Measurements from ENCODE around the gene TENT5C.

DNA sequence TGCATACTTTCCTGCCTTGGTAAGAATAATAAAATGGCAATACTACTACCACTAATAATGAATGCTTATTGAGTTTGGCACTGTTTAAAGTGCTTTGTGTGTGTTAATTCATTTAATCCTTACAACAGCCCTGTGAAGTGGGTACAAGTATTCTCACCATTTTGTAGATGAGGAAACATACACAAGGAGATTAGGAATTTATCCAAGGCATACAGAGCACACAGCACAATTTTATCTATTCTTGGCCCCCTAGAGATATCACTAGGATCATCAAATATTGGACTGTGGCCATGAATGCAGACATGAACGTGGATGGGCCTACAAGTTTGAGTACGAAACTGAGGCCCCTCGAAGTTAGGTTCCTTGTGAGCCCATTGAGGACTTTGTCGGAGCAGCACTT lies 39.5 kb downstream of the TENT5C start:
- TF ChIP-seq, protein P1, sequence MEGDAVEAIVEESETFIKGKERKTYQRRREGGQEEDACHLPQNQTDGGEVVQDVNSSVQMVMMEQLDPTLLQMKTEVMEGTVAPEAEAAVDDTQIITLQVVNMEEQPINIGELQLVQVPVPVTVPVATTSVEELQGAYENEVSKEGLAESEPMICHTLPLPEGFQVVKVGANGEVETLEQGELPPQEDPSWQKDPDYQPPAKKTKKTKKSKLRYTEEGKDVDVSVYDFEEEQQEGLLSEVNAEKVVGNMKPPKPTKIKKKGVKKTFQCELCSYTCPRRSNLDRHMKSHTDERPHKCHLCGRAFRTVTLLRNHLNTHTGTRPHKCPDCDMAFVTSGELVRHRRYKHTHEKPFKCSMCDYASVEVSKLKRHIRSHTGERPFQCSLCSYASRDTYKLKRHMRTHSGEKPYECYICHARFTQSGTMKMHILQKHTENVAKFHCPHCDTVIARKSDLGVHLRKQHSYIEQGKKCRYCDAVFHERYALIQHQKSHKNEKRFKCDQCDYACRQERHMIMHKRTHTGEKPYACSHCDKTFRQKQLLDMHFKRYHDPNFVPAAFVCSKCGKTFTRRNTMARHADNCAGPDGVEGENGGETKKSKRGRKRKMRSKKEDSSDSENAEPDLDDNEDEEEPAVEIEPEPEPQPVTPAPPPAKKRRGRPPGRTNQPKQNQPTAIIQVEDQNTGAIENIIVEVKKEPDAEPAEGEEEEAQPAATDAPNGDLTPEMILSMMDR (optimal IDR thresholded peaks at IDR 0.05 in 1 of 3, IDR thresholded peaks at IDR 0.05 in 1 of 3, conservative IDR thresholded peaks at IDR 0.05 in 1 of 3; ENCODE audit: extremely low read depth in 1 of 3, insufficient read depth in 2 of 3, low read length in 3 of 3), result no peak
- TF ChIP-seq EZH2 (IDR thresholded peaks at IDR 0.05; ENCODE audit: low read length), result no peak
